ENCODE measurements around the gene CFAP20DC.

- TF ChIP-seq ESRRA (IDR thresholded peaks at IDR 0.05; ENCODE audit: low read length) = no peak
- TF ChIP-seq FOXK2 (IDR thresholded peaks at IDR 0.05) = no peak
- no peak for TF ChIP-seq EGR1 (IDR thresholded peaks at IDR 0.05; ENCODE audit: borderline replicate concordance in 1 of 2, low read depth in 2 of 2, low read length in 2 of 2)
- TF ChIP-seq, protein P1, sequence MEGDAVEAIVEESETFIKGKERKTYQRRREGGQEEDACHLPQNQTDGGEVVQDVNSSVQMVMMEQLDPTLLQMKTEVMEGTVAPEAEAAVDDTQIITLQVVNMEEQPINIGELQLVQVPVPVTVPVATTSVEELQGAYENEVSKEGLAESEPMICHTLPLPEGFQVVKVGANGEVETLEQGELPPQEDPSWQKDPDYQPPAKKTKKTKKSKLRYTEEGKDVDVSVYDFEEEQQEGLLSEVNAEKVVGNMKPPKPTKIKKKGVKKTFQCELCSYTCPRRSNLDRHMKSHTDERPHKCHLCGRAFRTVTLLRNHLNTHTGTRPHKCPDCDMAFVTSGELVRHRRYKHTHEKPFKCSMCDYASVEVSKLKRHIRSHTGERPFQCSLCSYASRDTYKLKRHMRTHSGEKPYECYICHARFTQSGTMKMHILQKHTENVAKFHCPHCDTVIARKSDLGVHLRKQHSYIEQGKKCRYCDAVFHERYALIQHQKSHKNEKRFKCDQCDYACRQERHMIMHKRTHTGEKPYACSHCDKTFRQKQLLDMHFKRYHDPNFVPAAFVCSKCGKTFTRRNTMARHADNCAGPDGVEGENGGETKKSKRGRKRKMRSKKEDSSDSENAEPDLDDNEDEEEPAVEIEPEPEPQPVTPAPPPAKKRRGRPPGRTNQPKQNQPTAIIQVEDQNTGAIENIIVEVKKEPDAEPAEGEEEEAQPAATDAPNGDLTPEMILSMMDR (IDR thresholded peaks at IDR 0.05 in 2 of 3, conservative IDR thresholded peaks at IDR 0.05 in 1 of 3; ENCODE audit: control insufficient read depth in 2 of 3, extremely low read depth in 1 of 3, insufficient read depth in 1 of 3, low read depth in 3 of 3, low read length in 3 of 3) = peak; percentile 65 to 75 (median 72)
- TF ChIP-seq ATF2 (IDR thresholded peaks at IDR 0.05; ENCODE audit: low read length) = no peak
- TF ChIP-seq CHD1 (IDR thresholded peaks at IDR 0.05; ENCODE audit: low read depth, low read length) = no peak
- no peak for TF ChIP-seq EP300 (IDR thresholded peaks at IDR 0.05; ENCODE audit: borderline replicate concordance in 1 of 2, control insufficient read depth in 1 of 2, low read depth in 2 of 2, low read length in 2 of 2)
- no peak for TF ChIP-seq MTA3 (IDR thresholded peaks at IDR 0.05; ENCODE audit: borderline replicate concordance, low read length)
- no peak for TF ChIP-seq JUND (IDR thresholded peaks at IDR 0.05; ENCODE audit: low read depth, low read length)
- TF ChIP-seq RELB (IDR thresholded peaks at IDR 0.05; ENCODE audit: low read depth) = no peak
- TF ChIP-seq SRF (IDR thresholded peaks at IDR 0.05; ENCODE audit: low read depth in 2 of 2, low read length in 2 of 2) = no peak
- TF ChIP-seq ZNF217 (IDR thresholded peaks at IDR 0.05) = no peak
- TF ChIP-seq, protein P2, sequence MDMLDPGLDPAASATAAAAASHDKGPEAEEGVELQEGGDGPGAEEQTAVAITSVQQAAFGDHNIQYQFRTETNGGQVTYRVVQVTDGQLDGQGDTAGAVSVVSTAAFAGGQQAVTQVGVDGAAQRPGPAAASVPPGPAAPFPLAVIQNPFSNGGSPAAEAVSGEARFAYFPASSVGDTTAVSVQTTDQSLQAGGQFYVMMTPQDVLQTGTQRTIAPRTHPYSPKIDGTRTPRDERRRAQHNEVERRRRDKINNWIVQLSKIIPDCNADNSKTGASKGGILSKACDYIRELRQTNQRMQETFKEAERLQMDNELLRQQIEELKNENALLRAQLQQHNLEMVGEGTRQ (IDR thresholded peaks at IDR 0.05; ENCODE audit: borderline replicate concordance, low read depth, low read length) = no peak
- TF ChIP-seq NFYB (IDR thresholded peaks at IDR 0.05; ENCODE audit: insufficient read depth, low read depth, low read length) = no peak
Measured at GRCh38 chr3:58994746-58995330, 55.0 kb downstream of the CFAP20DC start.
